Brain microvascular endothelial cell (primary cell): ENCODE results near the gene MEIS2.

Source experiments
- DNase-seq: peaks from one replicate; pipeline ENCODE4 v3.0.0-alpha.2; 2020
- H3K27ac ChIP-seq: fragments of 250-450 bp; sonication (Bioruptor Pico); 2 replicates; pipeline ENCODE4 v1.5.1; 2020; ENCODE audit warnings: mild to moderate bottlenecking, moderate library complexity
- H3K27me3 ChIP-seq: fragments of 250-450 bp; sonication (Bioruptor Pico); replicated peaks from 2 replicates; pipeline ENCODE4 v1.5.1; 2020; ENCODE audit warnings: mild to moderate bottlenecking
- H3K36me3 ChIP-seq: fragments of 250-450 bp; sonication (Bioruptor Pico); replicated peaks from 2 replicates; pipeline ENCODE4 v1.5.1; 2020; ENCODE audit warnings: mild to moderate bottlenecking
- H3K4me3 ChIP-seq: 2 replicates; pipeline ENCODE4 v1.5.1; 2011; ENCODE audit warnings: low read depth, mild to moderate bottlenecking, control low read depth, low read length, moderate library complexity
- CTCF ChIP-seq: IDR thresholded peaks from 2 replicates; pipeline ENCODE4 v1.5.1; 2011; ENCODE audit warnings: low read depth, mild to moderate bottlenecking, moderate library complexity, low read length, control low read depth, inconsistent platforms; ENCODE audit errors: missing control alignments
- in situ Hi-C: cut with HindIII; loops from 2 replicates; pipeline ENCODE4 v1.10.0; 2017; ENCODE audit warnings: low sequenced_read_pairs, low pct_ligation_motif_present

Gene MEIS2

GRCh38 chr15:36926427-36926825, 173.9 kb downstream of the MEIS2 start:
- in situ Hi-C loops: no loop called here
- Histone ChIP-seq H3K36me3 (no peaks in the 10 kb centered on the region), H3K27me3 (no peaks in the 10 kb centered on the region), H3K4me3 (no peak overlapping the region), H3K27ac (no peak overlapping the region)
- no peak for DNase-seq
- no peak for TF ChIP-seq CTCF

GRCh38 chr15:36925653-36926426, 174.5 kb downstream of the MEIS2 start:
- Histone ChIP-seq H3K27me3 (no peaks in the 10 kb centered on the region), H3K36me3 (no peaks in the 10 kb centered on the region), H3K27ac (no peak overlapping the region), H3K4me3 (no peak overlapping the region)
- in situ Hi-C loops: no loop called here
- no peak for DNase-seq
- no peak for TF ChIP-seq CTCF

- Histone ChIP-seq H3K4me3 (no peak overlapping the region), H3K27ac (no peak overlapping the region), H3K27me3 (no peaks in the 10 kb centered on the region), H3K36me3 (no peaks in the 10 kb centered on the region)
- no peak for TF ChIP-seq CTCF
- in situ Hi-C loops: no loop called here
- no peak for DNase-seq
Observed at GRCh38 chr15:36925049-36925448, 175.3 kb downstream of the MEIS2 start.

GRCh38 chr15:36924034-36924433, 176.3 kb downstream of the MEIS2 start:
- Histone ChIP-seq H3K27me3 (no peaks in the 10 kb centered on the region), H3K4me3 (no peak overlapping the region), H3K27ac (no peak overlapping the region), H3K36me3 (no peaks in the 10 kb centered on the region)
- no peak for DNase-seq
- no peak for TF ChIP-seq CTCF
- in situ Hi-C loops: no loop called here

GRCh38 chr15:36921484-36922091, 178.8 kb downstream of the MEIS2 start:
- no peaks in the 10 kb centered on the region for H3K36me3 ChIP-seq
- DNase-seq: no peak
- no peak overlapping the region for H3K27ac ChIP-seq
- in situ Hi-C loops: no loop called here
- no peaks in the 10 kb centered on the region for H3K27me3 ChIP-seq
- no peak overlapping the region for H3K4me3 ChIP-seq
- TF ChIP-seq CTCF: no peak
